K562 (cell line): ENCODE results near the gene PRKCSH.

Source experiments
- BACH1 ChIP-seq: fragments of 200-800 bp; sonication (Bioruptor generic); IDR thresholded peaks from 2 replicates; pipeline ENCODE4 v1.6.1; 2016; ENCODE audit warnings: missing genetic modification characterization, missing compliant biosample characterization
- CTCF ChIP-seq, 3 experiments: IDR thresholded peaks in 2 of 3; conservative IDR thresholded peaks in 1 of 3; 2 replicates each; pipeline ENCODE4 v1.5.1; 2011 to 2012; ENCODE audit warnings: low read length in 3 of 3, mild to moderate bottlenecking in 3 of 3, control low read depth in 2 of 3, improper control_type of control experiment in 1 of 3, inconsistent platforms in 1 of 3, low read depth in 1 of 3, mixed read lengths in 1 of 3, moderate library complexity in 1 of 3; ENCODE audit not compliant: insufficient read depth in 2 of 3
- HNRNPK ChIP-seq: fragments of 200-400 bp; formaldehyde crosslinking; IDR thresholded peaks from one replicate; pipeline ENCODE4 v1.6.1; 2018; ENCODE audit warnings: mild to moderate bottlenecking, low read depth, low read length; ENCODE audit not compliant: poor library complexity, severe bottlenecking
- JUN ChIP-seq, 2 experiments: sonication (generic) in 1 of 2; formaldehyde crosslinking in 1 of 2; IDR thresholded peaks; 2 replicates each; pipeline versions ENCODE4 v1.6.1 to v1.8.0; 2012 to 2022; ENCODE audit warnings: borderline replicate concordance in 2 of 2, mild to moderate bottlenecking in 2 of 2, improper control_type of control experiment in 1 of 2, low read depth in 1 of 2, low read length in 1 of 2, missing genetic modification reagents in 1 of 2
- POLR3A ChIP-seq: IDR thresholded peaks from 2 replicates; pipeline ENCODE4 v1.6.1; 2011; ENCODE audit warnings: borderline replicate concordance, mild to moderate bottlenecking, moderate library complexity; ENCODE audit not compliant: insufficient read length, insufficient read depth; ENCODE audit errors: extremely low read depth
- REST ChIP-seq, 2 experiments: fragments of 450-650 bp; formaldehyde crosslinking in 1 of 2; IDR thresholded peaks; 2 replicates each; pipeline versions ENCODE4 v1.4.0 to v1.6.1; 2014 to 2020; ENCODE audit warnings: mild to moderate bottlenecking in 2 of 2, borderline replicate concordance in 1 of 2, low read depth in 1 of 2
- SAP30 ChIP-seq: fragments of 200-600 bp; sonication (generic); IDR thresholded peaks from 2 replicates; pipeline ENCODE4 v1.6.1; 2012; ENCODE audit warnings: borderline replicate concordance, low read depth, mild to moderate bottlenecking, moderate library complexity, low read length, control low read depth, inconsistent platforms; ENCODE audit not compliant: insufficient read depth, poor library complexity, severe bottlenecking
- SMC3 ChIP-seq: conservative IDR thresholded peaks from 2 replicates; pipeline ENCODE4 v1.6.1; 2011; ENCODE audit warnings: low read depth, low read length, improper control_type of control experiment; ENCODE audit not compliant: insufficient read depth
- TAF1 ChIP-seq: IDR thresholded peaks from 2 replicates; pipeline ENCODE4 v1.6.1; 2011; ENCODE audit warnings: mild to moderate bottlenecking, low read length, moderate library complexity; ENCODE audit not compliant: insufficient read depth, control insufficient read depth, severe bottlenecking; ENCODE audit errors: extremely low read depth
- ZNF224 ChIP-seq: sonication (generic); formaldehyde crosslinking; IDR thresholded peaks from 2 replicates; pipeline ENCODE4 v1.8.0; 2022; ENCODE audit warnings: mild to moderate bottlenecking, missing genetic modification reagents
- TF ChIP-seq, protein P1 (sequence below): sonication (generic); formaldehyde crosslinking; IDR thresholded peaks from 2 replicates; pipeline ENCODE4 v1.9.0; 2022; ENCODE audit warnings: mild to moderate bottlenecking, missing genetic modification reagents

- TF ChIP-seq SMC3: no peak
- no peak for TF ChIP-seq SAP30
- no peak for TF ChIP-seq HNRNPK
- no peak for TF ChIP-seq JUN (IDR thresholded peaks at IDR 0.05; ENCODE audit: borderline replicate concordance, low read depth, low read length)
- TF ChIP-seq JUN (CRISPR knock-in tag; IDR thresholded peaks at IDR 0.05; ENCODE audit: borderline replicate concordance): no peak
- no peak for TF ChIP-seq CTCF (IDR thresholded peaks at IDR 0.05 in 2 of 3, conservative IDR thresholded peaks at IDR 0.05 in 1 of 3; ENCODE audit: insufficient read depth in 2 of 3, low read depth in 1 of 3, low read length in 3 of 3)
- no peak for TF ChIP-seq BACH1
- TF ChIP-seq ZNF224: no peak
- no peak for TF ChIP-seq POLR3A
- TF ChIP-seq, protein P1, sequence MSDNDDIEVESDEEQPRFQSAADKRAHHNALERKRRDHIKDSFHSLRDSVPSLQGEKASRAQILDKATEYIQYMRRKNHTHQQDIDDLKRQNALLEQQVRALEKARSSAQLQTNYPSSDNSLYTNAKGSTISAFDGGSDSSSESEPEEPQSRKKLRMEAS: no peak
- TF ChIP-seq REST (IDR thresholded peaks at IDR 0.05; ENCODE audit: borderline replicate concordance): no peak
- TF ChIP-seq REST (CRISPR knock-in tag; IDR thresholded peaks at IDR 0.05; ENCODE audit: low read depth): no peak
- no peak for TF ChIP-seq TAF1
These were observed 63.8 kb downstream of the PRKCSH start for GRCh38 chr19:11499220-11499726.
